ELF-1 (cell line): ENCODE results near the gene CDK15.
A peak's percentile ranks its signal among the peaks of the same experiment; 100 is the strongest.
"Not testable (repeated sequence)": the region's sequence is repeated elsewhere in the genome, so short reads cannot be mapped to it uniquely, and the experiment has no call there.

ENCODE experiments used
- DNase-seq: peaks from one replicate; pipeline ENCODE4 v3.0.0-alpha.2; 2016; ENCODE audit warnings: low read depth, low spot score

Gene CDK15

DNA sequence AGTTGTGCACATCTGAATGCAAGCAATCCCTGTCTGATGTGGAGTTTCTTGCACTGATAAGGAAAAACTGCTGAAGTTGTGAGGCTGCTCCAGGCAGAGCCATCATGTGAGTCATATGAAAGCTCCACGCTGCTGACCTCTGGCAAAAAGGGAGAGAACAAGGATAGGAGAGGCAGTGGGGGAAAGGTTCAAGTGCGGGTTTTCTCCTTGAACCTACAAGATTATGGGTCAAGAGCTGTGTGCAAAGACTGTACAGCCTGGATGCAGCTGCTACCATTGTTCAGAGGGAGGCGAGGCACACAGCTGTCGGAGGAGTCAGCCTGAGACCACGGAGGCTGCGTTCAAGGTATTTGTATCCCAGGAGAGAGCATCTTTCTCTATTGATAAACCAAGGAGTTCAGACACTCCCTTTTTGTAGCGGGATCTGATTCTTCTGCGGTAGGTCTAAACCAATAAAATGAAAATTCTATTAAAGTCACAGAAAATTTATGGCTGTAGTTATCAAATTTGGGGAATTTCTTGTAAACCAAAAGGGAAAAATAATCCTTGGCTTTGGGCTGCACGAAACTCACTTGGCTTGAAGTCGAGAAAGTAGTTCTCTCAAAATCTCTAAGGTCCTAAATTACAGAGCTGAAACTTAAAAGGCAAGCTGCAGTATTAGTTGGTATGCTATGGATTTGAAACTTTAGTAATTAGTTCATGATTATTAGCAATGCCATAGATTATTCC, at the start of gene CDK15:
Gene CDK15 (plus strand): TSS at position 96 of the 729 bp plus-strand sequence. CDS start 128 bp downstream, at position 224.
- no peak for DNase-seq

DNA sequence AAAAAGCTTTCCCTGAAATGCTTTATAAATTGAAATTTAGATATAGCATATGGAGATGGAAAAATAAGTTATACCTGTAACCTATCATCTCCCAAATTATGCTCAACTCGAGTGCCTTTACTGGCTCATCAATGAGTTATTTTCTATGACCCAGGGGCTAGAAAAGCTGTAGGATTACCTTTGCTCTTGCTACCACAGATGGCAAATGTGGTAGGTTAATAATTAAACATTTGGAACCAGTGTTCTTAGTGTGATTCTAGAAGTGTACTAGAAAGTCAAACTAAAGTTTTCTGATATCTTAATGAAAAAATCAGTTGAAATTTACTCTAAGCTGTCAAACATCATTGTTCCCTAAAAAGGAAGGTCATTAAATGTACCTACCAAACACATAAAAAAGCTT, 48.1 kb upstream of the CDK15 start:
- DNase-seq = no peak

DNA sequence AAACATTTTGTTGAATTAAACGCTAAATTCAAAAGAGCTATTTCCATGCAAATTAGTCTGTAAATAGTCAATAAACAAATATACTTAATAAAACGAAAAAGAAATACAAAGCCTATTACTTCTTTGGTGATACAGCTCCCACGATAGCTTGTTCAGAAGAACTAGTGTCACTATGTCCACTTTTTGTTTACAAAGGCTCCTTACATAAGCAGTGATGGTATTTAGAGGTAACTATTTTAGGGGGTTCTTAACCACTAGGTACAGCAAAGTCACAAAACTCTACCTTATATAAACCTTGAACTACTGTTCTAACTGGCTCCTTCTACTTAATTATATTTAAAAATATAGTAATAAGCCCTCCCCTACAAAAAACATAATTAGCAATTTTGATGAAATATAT, 47.5 kb upstream of the CDK15 start:
- no peak for DNase-seq

DNA sequence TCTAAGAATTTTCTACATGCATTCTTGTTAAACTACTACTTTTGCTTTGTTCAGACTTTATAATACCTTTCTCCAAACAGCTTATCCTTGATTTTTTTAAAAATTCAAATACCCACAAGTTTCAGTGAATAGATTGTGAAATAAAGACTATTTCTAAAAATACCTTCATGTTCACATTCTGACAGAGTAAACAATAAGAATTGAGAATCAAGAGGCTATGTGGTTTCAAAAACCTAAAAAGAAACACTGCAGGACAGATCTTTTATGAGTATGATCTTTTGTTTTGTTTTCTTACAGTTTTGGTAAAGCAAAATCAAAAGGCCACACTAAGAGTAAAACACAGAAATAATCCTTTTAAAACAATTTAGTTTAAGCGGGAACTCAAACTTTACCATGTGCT, 46.8 kb upstream of the CDK15 start:
- no peak for DNase-seq

DNA sequence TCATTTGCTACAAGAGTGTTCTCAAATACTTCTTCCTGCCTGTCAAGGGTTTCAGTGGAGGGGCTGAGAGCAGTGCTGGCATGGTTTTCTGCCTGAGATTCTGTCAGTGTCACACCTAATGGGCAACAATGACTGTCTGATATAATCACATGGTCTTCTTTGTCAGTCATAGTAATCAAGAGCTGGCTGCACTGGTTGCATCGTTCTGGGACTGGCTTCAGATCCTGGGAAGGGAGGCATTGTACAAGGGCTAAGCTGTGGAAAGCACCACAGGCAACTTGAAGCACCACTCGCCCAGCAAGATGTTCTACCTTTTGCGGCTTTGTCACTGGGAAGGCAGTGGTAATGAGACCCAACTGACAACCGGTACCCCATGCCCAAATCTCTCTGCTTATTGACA, 45.2 kb upstream of the CDK15 start:
- DNase-seq = no peak

DNA sequence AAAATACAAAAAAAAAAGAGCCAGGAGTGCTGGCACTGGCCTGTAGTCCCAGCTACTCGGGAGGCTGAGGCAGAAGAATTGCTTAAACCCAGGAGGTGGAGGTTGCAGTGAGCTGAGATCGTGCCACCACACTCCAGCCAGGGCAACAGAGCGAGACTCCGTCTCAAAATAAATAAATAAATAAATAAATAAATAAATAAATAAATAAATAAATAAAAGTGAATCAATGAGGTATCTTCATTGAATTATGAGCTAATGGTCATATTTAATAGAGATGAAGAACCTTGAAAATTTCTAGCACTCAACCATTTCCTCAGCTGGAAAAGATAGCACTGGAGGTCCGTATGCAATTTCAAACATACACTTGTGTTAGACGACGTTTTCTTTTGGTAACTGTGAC, 41.9 kb upstream of the CDK15 start:
- not testable (repeated sequence) for DNase-seq

DNA sequence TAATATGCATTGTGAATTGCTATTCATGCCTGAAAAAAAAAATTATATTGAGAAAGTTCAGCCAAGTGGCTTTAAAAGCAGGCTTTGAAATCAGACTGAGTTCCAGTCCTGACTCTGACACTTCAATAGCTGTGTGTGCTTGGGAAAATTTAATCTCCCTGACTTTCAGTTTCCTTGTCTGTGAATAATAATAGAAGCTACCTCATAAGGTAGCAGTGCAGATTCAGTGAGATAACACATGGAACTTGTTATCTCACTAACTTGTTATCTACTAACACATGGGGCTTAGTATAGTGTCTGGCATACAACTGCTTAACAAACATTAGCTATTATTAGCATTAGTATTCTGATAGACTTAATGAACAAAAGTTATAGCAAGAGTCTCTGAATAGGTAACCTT, 40.5 kb upstream of the CDK15 start:
- DNase-seq = no peak

DNA sequence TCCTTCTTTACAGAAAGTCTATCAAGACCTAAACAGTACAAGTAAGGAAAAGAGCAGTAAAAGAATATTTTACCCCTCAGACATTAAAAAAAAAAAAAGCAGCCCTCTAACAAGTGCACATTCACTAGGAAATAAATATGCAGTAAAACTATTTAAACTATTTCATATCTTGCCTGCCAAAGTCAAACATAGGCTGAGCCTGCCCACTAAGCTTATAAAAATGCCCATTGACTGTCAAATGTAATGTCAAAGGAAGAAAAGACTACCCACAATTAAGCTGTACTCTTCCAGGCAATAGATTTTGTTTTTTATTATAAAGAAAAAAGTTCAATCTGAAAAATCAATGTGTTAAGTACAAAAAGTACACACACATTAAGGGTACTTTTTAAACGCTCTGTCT, 37.4 kb upstream of the CDK15 start:
- DNase-seq = no peak

DNA sequence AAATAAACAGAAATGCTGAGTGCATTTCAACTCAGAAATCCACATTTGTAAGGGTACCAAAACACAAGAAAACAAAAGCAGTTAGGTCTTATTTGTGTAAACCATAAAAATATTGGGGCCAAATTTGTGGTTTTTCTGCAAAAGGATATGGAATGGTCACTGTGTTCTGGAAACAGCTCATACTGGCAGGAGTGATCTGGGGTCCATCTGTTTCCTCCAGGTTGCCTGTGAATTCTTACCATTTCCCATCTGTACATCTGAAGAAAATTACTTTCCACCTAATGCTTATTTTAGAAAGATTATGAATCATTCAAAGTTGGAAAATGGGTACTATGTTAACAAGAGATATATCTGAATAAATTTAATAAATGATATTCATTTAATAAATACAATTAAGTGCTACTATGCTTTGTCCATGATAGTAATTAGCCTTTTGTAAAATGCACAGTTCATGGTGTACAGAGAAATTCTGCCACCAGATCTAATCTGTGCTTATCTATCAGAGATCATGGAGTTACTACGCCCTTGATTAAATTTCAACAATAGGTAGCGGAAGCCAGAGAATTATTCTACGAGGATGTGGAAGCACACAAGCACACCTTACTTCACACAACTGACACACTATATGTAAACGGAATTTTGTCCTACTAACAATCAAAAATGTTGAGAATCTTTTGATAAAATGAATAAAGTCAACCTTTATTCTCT, 36.5 kb upstream of the CDK15 start:
- DNase-seq = no peak

DNA sequence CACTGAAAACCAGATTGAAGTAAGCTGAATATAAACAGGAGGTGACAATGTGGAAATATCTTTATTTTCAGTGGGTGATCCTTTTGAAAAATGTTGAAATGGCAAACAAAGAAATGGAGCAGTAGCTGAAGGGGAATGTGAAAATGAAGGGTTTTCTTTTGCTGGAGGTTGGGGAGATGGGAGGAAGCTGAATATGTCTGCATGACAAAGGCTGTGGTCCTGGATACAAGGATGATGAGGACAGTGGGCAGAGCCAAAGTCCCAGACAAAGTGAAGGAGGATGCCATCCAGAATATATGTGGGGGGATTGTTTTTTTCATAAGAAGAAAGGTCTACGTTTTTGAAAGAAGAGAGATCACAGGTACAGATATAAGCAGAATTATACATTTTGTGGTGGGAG, 32.3 kb upstream of the CDK15 start:
- no peak for DNase-seq

DNA sequence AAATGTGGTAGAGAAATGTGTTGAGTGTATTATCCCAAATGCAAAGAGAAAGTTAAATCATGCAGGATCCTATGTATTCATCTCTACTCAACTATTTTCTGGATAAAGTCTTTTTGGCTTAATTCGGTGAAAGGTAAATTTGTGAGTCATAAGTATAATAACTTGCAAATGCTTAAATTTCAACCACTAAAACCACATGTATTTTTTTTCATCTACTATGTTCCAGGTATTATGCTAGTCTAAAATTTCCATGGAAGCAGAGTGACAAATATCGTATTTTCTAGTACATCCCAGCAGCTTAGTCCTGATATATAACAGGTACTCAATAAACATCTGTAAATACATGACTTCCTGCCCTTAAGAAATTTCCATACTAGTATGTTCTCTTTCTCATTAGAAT, 31.8 kb upstream of the CDK15 start:
- DNase-seq = no peak

DNA sequence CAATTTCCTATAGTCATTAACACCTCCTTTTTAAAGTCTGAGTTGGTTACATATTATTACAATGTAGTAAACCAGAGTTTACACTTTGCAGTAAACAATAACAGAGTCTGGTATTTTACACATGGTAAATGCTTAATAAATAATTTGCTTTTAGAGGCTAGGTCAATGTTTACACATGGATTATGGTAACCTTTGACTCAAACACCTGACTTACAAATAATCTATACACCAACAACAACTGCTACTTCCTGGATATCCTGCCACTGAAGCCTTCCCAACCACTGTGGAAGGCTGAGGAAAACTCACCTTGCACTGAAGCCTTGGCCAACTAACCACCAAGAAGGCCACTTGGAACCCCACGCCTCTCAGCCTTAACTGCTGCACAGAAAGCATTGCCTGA, 31.0 kb upstream of the CDK15 start:
- DNase-seq = no peak

DNA sequence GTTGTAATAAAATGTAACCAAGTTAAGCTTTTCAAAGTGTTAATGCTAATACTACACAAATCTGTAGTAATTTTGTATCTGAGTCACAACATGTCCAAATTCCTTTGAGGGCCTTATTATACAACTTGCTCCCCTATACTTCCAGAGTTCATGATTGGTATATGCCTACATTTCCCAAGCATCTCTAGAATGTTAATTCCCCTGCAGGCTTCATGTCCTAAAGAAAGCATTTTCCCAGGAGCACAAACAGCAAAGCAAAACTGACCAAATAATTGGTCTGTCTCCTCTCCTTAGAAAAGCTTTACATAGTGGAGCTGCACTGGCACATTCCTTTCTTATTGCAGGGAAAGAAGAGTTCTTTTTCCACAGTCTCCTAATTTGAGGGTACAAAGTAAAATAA, 29.3 kb upstream of the CDK15 start:
- DNase-seq = peak; percentile 19

DNA sequence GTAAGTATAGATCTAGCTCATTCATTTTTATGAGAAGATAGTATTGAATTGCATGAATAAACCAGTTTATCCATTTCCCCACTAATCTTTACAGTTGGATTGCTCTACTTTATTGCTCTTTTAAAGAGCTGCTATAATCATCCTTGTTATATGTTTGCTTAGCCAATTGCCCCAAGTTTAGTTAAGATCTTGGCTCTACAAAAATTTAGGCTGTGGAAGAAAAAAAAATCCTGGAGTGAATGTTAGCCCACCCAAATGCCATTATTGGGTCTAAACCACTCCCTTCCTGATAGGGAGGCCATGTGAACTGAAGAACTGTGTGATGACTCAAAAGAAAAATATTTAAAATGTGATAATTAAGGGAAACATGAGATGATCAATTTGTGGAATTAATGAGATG, 28.5 kb upstream of the CDK15 start:
- no peak for DNase-seq

DNA sequence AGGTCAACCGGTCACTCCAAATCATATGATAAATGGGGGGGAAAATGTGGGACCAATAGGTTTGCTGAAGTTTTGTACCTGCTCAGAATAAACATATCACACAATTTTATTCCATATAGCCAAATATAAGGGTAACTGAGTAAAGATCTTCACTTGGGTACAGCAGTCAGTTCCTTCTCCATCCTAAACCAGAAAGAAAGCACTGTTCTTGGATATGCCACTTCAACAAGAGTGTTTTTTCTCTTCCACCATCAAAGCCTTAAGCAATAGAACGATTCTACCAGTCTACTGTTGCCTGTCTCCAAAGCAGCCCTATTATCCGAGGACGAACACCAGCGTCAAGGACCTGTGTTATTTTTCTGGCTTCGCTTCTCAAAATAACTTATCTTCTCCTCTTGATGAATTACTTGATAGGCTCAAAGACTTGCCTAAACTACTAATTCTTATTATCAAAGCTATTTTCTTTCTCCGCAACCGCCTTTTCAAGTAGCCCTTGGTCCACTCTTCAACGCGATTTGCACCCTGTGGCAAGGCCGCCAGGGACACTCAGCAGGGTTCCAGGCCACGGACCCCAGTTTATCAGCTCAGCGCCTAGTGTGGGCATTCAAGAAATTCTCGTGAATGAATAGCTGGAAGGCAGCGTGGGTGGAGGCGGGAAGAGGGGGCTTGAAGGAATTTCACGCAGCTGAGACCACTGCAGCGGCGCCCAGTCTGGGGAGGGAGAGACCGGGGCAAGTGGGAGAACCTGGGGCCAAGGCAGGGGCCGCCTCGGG, 26.2 kb upstream of the CDK15 start:
- DNase-seq = no peak

DNA sequence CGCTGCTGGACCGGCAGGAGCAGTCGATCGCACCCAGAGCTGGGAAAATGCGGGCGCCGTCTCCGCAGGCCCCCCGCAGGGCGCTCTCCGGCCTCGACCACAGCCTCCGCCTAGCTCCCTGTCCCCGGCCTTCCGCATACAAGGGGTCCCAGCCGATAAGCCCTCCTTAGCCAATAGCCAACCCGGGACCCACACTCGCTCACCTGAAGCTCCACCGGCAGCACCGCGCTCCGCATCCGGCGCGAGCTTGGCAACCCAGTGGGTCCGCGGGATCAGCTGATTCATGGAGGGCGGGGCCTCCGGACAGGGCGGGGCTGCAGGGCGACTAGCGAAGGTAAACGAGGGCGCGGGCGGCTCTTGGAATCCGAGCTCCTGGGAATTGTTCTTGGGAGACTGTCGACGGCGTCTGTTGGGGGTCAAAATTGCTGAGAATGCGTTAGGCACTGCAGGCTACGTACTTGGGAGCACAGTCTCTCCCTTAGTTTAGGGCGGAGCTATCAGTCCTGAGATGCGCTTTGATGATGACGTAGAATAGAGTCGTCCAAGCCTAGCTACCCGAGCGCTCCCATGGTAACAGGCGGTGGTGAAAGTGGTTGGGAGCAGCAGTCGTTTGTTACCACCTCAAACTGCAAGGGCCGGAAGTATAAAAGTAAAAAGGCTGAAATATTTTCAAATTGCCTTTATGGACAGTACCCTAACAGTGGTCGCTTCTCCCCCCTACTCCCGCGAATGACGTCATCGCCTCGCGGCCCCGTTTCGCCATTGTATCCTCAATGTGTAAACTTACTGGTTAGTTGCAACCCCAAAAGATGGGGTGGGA, 25.5 kb upstream of the CDK15 start, which contains the start of gene ALS2:
Gene ALS2 (minus strand): TSS at position 260 of the 820 bp plus-strand sequence. CDS start 12,048 bp downstream, outside the sequence.
- peak; percentile 99 for DNase-seq

DNA sequence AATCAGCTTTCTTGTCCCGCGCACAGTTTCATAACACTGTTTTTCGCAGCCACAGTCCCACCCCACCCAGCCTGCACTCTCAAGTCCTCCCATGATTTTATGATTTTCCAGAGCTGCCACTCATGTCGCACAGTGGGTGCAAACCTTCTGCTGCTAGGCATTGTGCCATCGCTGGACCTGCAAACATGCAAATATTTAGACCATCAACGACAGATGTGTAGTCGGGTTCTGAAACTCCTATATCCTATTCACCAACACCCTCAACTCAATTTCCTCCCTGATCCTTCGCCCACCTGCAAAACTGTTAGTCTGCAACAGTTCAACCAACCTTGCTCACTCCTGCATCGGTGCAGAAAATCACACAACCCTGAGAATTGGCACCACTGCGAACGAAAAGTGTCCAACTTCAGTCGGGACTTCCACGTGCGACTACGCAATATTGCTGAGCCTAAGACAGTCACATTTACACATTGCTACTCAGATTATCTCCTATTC, 24.7 kb upstream of the CDK15 start:
- no peak for DNase-seq

DNA sequence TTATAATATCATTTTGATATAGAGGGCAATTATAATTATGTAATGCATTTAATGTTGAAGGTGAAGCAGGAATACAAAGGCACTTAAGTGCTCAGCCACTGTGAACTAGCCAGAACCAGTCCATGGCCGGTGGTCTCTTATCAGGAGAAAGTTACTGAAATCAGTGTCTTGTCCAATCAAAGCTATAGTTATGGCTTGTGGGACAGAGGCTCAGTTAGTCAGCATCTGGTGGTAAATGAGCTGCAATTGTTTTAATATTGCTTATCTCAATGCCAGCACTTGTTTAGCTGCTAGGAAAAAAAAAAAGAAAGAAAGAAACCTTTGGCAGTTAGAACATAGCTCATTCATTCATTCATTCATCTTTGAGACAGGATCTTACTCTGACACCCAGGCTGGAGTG, 21.8 kb upstream of the CDK15 start:
- no peak for DNase-seq

DNA sequence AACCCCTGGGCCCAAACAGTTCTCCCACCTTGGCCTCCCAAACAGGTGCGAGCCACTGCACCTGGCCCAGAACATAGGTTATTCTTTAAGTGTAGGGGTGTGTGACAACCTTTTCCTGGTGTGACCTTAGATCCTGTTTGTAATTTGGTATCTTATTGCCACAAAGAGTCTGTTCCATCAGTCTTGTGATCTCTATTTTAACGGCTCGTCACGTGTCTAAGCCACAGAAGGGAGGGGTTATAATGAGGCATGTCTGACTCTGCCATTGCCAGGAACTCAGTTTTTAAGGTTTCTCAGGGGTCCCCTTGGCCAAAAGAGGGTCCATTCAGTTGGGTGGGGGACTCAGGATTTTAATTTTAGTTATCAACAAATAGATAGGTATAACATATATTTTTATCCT, 21.2 kb upstream of the CDK15 start:
- DNase-seq = no peak

DNA sequence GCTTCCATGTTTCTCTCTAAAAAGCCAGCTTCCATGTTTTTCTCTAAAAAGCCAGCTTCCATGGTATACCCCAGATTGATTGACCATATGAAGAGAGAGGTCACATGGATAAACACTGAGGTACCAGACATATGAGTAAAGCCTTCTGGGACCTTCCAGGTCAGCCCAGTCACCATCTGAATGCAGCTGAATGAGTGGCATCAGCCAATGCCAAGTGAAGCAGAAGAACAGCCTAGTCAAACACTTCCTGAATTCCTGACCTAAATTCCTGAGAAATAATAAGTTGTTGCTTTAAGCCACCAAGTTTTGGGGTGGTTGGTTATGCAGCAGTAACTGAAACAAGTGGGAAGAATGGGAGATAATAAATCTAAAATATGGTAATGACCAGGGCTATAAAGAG, 19.9 kb upstream of the CDK15 start:
- DNase-seq = no peak

DNA sequence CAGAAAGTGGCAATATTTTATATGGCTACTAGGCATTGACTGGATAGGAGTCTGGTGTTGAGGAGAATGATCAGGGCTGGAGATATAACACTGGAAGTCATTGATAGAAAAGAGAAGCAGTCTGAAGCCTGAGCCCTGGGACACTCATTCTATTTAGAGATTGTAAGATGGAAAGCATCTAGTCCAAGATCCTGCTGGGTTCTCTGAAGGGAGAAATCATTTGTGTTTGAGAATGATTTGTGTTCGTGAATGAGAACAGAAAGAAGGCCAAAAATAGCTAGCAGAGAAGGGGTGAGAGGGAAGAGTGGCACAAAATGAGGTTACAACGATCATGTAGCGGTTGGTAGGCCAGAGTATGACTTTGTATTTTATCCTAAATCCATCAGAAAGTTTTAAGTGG, 18.0 kb upstream of the CDK15 start:
- DNase-seq = no peak

DNA sequence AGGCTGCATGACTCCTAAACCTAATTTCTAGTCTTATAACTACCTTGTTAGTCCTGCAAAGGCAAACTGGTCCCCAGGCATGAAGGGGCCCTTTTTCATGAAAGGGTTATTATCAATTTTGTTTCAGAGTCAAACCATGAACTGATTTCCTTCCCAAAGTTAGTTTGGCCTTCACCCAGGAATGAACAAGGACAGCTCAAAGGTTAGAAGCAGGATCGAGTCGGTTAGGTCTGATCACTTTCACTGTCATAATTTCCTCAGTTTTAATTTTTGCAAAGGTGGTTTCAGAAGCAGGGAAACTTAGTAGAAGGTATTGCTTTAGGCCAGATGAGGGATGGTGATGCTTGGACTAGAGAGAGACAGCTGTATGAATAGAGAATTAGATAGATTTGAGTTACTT, 16.9 kb upstream of the CDK15 start:
- no peak for DNase-seq
